ENCODE results near the gene CYP2A7. TPM values are rescaled to one million over a fixed set of nuclear protein-coding genes. Genes with fewer than 3 reads are reported as not detected.
"Not testable (repeated sequence)": the region's sequence is repeated elsewhere in the genome, so short reads cannot be mapped to it uniquely, and the experiment has no call there.

The CYP2A7 gene, protein sequence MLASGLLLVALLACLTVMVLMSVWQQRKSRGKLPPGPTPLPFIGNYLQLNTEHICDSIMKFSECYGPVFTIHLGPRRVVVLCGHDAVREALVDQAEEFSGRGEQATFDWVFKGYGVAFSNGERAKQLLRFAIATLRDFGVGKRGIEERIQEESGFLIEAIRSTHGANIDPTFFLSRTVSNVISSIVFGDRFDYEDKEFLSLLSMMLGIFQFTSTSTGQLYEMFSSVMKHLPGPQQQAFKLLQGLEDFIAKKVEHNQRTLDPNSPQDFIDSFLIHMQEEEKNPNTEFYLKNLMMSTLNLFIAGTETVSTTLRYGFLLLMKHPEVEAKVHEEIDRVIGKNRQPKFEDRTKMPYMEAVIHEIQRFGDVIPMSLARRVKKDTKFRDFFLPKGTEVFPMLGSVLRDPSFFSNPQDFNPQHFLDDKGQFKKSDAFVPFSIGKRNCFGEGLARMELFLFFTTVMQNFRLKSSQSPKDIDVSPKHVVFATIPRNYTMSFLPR
- not detected in 2 replicates for total RNA-seq (2014; rRNA removed; shearing (Covaris generic); ENCODE audit: low replicate concordance)

- H3K4me2 ChIP-seq (ENCODE audit: low read depth, low read length, poor library complexity, severe bottlenecking); H3K27ac ChIP-seq (ENCODE audit: low read length); H3K9ac ChIP-seq (ENCODE audit: low read length); DNase-seq; H3K9me3 ChIP-seq (ENCODE audit: low read length); H3K4me1 ChIP-seq (ENCODE audit: low read length); H2AFZ ChIP-seq (ENCODE audit: low read length); H4K20me1 ChIP-seq (ENCODE audit: insufficient read depth, low read depth, low read length); H3K9me2 ChIP-seq (replicated peaks; ENCODE audit: insufficient read depth, low read length); H3K36me3 ChIP-seq (ENCODE audit: insufficient read depth, low read length); H3K79me2 ChIP-seq (ENCODE audit: low read length); H3K4me3 ChIP-seq (ENCODE audit: low read length); H3K27me3 ChIP-seq (ENCODE audit: low read length): not testable (repeated sequence)
Observed at GRCh38 chr19:40882062-40882461, at the start of gene CYP2A7. Gene CYP2A7 (minus strand): TSS chr19:40882231. CDS start chr19:40882210, 21 bp downstream.

- H3K27me3 ChIP-seq (ENCODE audit: low read length); H2AFZ ChIP-seq (ENCODE audit: low read length); H3K79me2 ChIP-seq (ENCODE audit: low read length); H3K9ac ChIP-seq (ENCODE audit: low read length); H3K4me1 ChIP-seq (ENCODE audit: low read length); H3K4me2 ChIP-seq (ENCODE audit: low read depth, low read length, poor library complexity, severe bottlenecking); H3K9me3 ChIP-seq (ENCODE audit: low read length); H4K20me1 ChIP-seq (ENCODE audit: insufficient read depth, low read depth, low read length); H3K9me2 ChIP-seq (replicated peaks; ENCODE audit: insufficient read depth, low read length); DNase-seq; H3K27ac ChIP-seq (ENCODE audit: low read length); H3K36me3 ChIP-seq (ENCODE audit: insufficient read depth, low read length); H3K4me3 ChIP-seq (ENCODE audit: low read length): not testable (repeated sequence)
Observed at GRCh38 chr19:40930799-40931198, 48.8 kb upstream of the CYP2A7 start.

DNA sequence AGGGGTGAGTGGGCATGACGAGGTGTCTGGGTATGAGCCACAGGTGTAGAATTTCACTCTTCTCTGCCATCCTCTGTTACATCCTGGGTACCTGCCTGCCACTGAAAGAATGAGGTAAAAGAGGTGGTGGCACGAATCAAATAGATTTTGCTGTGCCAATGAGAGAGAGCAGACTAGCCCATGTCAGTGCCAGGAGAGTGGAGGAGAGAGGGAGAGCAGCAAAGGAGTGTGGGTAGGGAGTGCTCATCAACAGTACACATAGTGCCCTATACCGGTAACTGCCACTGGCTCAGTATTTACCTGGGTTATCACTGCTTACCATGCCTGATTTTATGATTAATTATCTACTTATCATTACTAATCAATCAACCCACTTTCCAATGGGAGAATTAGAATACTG lies 47.9 kb upstream of the CYP2A7 start:
- H3K27ac ChIP-seq (ENCODE audit: low read length); H3K9me3 ChIP-seq (ENCODE audit: low read length); DNase-seq; H3K9me2 ChIP-seq (replicated peaks; ENCODE audit: insufficient read depth, low read length); H3K27me3 ChIP-seq (ENCODE audit: low read length); H3K4me2 ChIP-seq (ENCODE audit: low read depth, low read length, poor library complexity, severe bottlenecking); H3K9ac ChIP-seq (ENCODE audit: low read length); H3K36me3 ChIP-seq (ENCODE audit: insufficient read depth, low read length); H3K4me1 ChIP-seq (ENCODE audit: low read length); H3K4me3 ChIP-seq (ENCODE audit: low read length); H3K79me2 ChIP-seq (ENCODE audit: low read length); H2AFZ ChIP-seq (ENCODE audit: low read length); H4K20me1 ChIP-seq (ENCODE audit: insufficient read depth, low read depth, low read length): not testable (repeated sequence)

DNA sequence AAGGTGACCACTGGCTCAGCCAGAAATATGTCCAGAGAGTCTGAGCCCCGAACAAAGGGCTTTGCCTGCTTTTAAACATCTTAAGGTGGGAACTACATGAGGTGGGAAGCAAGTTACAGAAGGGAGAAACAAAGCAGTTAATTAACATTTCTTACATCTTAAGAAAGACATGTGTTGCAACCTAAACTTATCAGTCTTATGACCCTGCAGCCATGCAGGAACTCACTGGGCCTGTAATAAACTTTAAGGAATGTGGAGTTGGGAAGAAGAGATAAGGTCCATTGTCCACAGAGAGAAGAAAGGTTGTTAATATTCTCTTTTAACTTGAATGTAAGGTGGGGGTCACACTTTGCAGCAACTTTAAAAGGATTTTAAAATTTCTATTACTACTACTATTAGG lies 46.8 kb upstream of the CYP2A7 start:
- Histone ChIP-seq H3K9me3 (ENCODE audit: low read length) (no peaks in the 10 kb centered on the region), H3K4me2 (ENCODE audit: low read depth, low read length, poor library complexity, severe bottlenecking) (no peak overlapping the region), H3K9ac (ENCODE audit: low read length) (no peak overlapping the region), H3K27me3 (ENCODE audit: low read length) (no peaks in the 10 kb centered on the region), H3K79me2 (ENCODE audit: low read length) (no peaks in the 10 kb centered on the region), H3K4me3 (ENCODE audit: low read length) (no peak overlapping the region), H3K4me1 (ENCODE audit: low read length) (no peaks in the 10 kb centered on the region), H4K20me1 (ENCODE audit: insufficient read depth, low read depth, low read length) (no peaks in the 10 kb centered on the region), H3K9me2 (replicated peaks; ENCODE audit: insufficient read depth, low read length) (no peaks in the 10 kb centered on the region), H2AFZ (ENCODE audit: low read length) (no peak overlapping the region), H3K36me3 (ENCODE audit: insufficient read depth, low read length) (no peaks in the 10 kb centered on the region), H3K27ac (ENCODE audit: low read length) (no peak overlapping the region)
- DNase-seq = no peak

- H3K9ac ChIP-seq (ENCODE audit: low read length) = no peak overlapping the region
- no peaks in the 10 kb centered on the region for H3K79me2 ChIP-seq (ENCODE audit: low read length)
- H3K27ac ChIP-seq (ENCODE audit: low read length) = no peak overlapping the region
- H3K4me3 ChIP-seq (ENCODE audit: low read length) = no peak overlapping the region
- no peak for DNase-seq
- no peaks in the 10 kb centered on the region for H4K20me1 ChIP-seq (ENCODE audit: insufficient read depth, low read depth, low read length)
- no peaks in the 10 kb centered on the region for H3K27me3 ChIP-seq (ENCODE audit: low read length)
- H2AFZ ChIP-seq (ENCODE audit: low read length) = no peak overlapping the region
- no peaks in the 10 kb centered on the region for H3K4me1 ChIP-seq (ENCODE audit: low read length)
- no peaks in the 10 kb centered on the region for H3K36me3 ChIP-seq (ENCODE audit: insufficient read depth, low read length)
- no peaks in the 10 kb centered on the region for H3K9me3 ChIP-seq (ENCODE audit: low read length)
- H3K4me2 ChIP-seq (ENCODE audit: low read depth, low read length, poor library complexity, severe bottlenecking) = no peak overlapping the region
- no peaks in the 10 kb centered on the region for H3K9me2 ChIP-seq (replicated peaks; ENCODE audit: insufficient read depth, low read length)
Observed at GRCh38 chr19:40927567-40927966, 45.5 kb upstream of the CYP2A7 start.

DNA sequence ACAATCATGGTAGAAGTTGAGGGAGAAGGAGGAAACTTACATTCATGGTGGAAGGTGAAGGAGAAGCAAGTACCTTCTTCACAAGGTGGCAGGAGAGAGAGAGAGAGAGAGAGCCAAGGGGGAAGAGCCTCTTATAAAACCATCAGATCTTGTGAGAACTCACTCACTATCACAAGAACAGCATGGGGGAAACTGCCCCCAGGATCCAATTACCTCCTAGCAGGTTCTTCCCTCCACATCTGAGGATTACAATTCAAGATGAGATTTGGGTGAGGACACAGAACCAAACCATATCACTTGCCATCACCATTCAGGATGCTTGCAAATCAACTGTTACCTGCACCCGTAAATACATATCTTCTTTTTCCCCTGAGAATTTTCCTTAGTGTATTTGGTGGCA lies 44.2 kb upstream of the CYP2A7 start:
- H3K9ac ChIP-seq (ENCODE audit: low read length); H3K4me1 ChIP-seq (ENCODE audit: low read length); H4K20me1 ChIP-seq (ENCODE audit: insufficient read depth, low read depth, low read length); DNase-seq; H3K27ac ChIP-seq (ENCODE audit: low read length); H3K9me3 ChIP-seq (ENCODE audit: low read length); H3K4me3 ChIP-seq (ENCODE audit: low read length); H2AFZ ChIP-seq (ENCODE audit: low read length); H3K27me3 ChIP-seq (ENCODE audit: low read length); H3K9me2 ChIP-seq (replicated peaks; ENCODE audit: insufficient read depth, low read length); H3K4me2 ChIP-seq (ENCODE audit: low read depth, low read length, poor library complexity, severe bottlenecking); H3K79me2 ChIP-seq (ENCODE audit: low read length); H3K36me3 ChIP-seq (ENCODE audit: insufficient read depth, low read length): not testable (repeated sequence)

DNA sequence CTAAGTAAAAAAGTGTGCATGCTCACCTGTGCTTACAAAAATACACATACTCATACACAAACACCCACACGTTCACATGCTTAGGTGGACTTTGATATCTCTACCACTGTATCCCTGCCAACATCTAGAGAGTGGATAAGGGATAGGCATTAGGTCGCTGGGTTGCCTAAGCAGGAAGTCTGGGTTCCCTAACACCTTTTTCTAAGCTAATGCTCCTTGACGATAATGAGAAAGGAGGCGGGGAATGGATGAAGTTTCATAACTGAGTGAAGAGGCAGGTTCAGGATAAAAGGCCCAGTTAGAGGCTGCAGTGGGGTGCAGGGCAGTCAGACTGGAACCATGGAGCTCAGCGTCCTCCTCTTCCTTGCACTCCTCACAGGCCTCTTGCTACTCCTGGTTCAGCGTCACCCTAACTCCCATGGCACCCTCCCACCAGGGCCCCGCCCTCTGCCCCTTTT lies 41.9 kb upstream of the CYP2A7 start:
- H3K4me2 ChIP-seq (ENCODE audit: low read depth, low read length, poor library complexity, severe bottlenecking) = no peak overlapping the region
- DNase-seq = no peak
- no peaks in the 10 kb centered on the region for H3K4me1 ChIP-seq (ENCODE audit: low read length)
- H3K4me3 ChIP-seq (ENCODE audit: low read length) = no peak overlapping the region
- no peaks in the 10 kb centered on the region for H3K9me3 ChIP-seq (ENCODE audit: low read length)
- H3K27ac ChIP-seq (ENCODE audit: low read length) = no peak overlapping the region
- H2AFZ ChIP-seq (ENCODE audit: low read length) = no peak overlapping the region
- H3K27me3 ChIP-seq (ENCODE audit: low read length) = peaks cover 3% of the 10 kb centered on the region; the same call in 1 of the 2 replicates
- H3K79me2 ChIP-seq (ENCODE audit: low read length) = no peaks in the 10 kb centered on the region
- no peaks in the 10 kb centered on the region for H4K20me1 ChIP-seq (ENCODE audit: insufficient read depth, low read depth, low read length)
- H3K36me3 ChIP-seq (ENCODE audit: insufficient read depth, low read length) = no peaks in the 10 kb centered on the region
- no peaks in the 10 kb centered on the region for H3K9me2 ChIP-seq (replicated peaks; ENCODE audit: insufficient read depth, low read length)
- no peak overlapping the region for H3K9ac ChIP-seq (ENCODE audit: low read length)

GRCh38 chr19:40922237-40923160 lies 40.5 kb upstream of the CYP2A7 start:
- H3K36me3 ChIP-seq (ENCODE audit: insufficient read depth, low read length); H4K20me1 ChIP-seq (ENCODE audit: insufficient read depth, low read depth, low read length); H3K27me3 ChIP-seq (ENCODE audit: low read length); DNase-seq; H3K27ac ChIP-seq (ENCODE audit: low read length); H3K4me3 ChIP-seq (ENCODE audit: low read length); H3K9ac ChIP-seq (ENCODE audit: low read length); H3K79me2 ChIP-seq (ENCODE audit: low read length); H3K9me2 ChIP-seq (replicated peaks; ENCODE audit: insufficient read depth, low read length); H2AFZ ChIP-seq (ENCODE audit: low read length); H3K4me1 ChIP-seq (ENCODE audit: low read length); H3K9me3 ChIP-seq (ENCODE audit: low read length); H3K4me2 ChIP-seq (ENCODE audit: low read depth, low read length, poor library complexity, severe bottlenecking): not testable (repeated sequence)

Measured in Karpas-422 (cell line).